ENCODE data around the gene PAX8.
"Not testable (repeated sequence)": the region's sequence is repeated elsewhere in the genome, so short reads cannot be mapped to it uniquely, and the experiment has no call there.

DNA sequence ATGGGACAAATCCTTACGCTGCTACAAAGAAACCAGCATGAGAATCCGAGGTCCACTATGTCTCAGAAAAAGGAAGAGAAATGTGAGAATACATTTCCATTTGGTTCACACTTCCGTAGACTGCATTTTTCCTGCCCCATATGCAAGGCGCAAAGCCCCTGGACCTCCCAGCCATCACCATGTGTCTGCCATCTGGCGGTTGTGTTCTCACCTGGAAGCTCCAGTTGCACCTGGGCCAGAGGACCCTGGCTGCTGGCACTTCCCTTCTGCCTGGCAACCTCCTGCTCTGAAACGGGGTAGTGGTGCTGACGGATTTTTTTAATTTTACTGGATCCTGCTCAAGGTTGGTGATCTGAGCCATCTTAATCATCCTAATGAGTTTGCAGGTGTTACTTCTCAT, 41.4 kb upstream of the PAX8 start:
- TF ChIP-seq, protein P1, sequence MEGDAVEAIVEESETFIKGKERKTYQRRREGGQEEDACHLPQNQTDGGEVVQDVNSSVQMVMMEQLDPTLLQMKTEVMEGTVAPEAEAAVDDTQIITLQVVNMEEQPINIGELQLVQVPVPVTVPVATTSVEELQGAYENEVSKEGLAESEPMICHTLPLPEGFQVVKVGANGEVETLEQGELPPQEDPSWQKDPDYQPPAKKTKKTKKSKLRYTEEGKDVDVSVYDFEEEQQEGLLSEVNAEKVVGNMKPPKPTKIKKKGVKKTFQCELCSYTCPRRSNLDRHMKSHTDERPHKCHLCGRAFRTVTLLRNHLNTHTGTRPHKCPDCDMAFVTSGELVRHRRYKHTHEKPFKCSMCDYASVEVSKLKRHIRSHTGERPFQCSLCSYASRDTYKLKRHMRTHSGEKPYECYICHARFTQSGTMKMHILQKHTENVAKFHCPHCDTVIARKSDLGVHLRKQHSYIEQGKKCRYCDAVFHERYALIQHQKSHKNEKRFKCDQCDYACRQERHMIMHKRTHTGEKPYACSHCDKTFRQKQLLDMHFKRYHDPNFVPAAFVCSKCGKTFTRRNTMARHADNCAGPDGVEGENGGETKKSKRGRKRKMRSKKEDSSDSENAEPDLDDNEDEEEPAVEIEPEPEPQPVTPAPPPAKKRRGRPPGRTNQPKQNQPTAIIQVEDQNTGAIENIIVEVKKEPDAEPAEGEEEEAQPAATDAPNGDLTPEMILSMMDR (IDR thresholded peaks at IDR 0.05): not testable (repeated sequence)
- not testable (repeated sequence) for TF ChIP-seq POLR2A (IDR thresholded peaks at IDR 0.05)

Measured in lower leg skin (tissue), 3 donors.